Amniotic epithelial cell (primary cell): Measurements from ENCODE around the gene KRTAP5-5.
"Not testable (repeated sequence)": the region's sequence is repeated elsewhere in the genome, so short reads cannot be mapped to it uniquely, and the experiment has no call there.

Experiments used
- DNase-seq: peaks from one replicate; pipeline ENCODE4 v3.0.0-alpha.2; 2010; ENCODE audit warnings: low read depth

The KRTAP5-5 gene, protein sequence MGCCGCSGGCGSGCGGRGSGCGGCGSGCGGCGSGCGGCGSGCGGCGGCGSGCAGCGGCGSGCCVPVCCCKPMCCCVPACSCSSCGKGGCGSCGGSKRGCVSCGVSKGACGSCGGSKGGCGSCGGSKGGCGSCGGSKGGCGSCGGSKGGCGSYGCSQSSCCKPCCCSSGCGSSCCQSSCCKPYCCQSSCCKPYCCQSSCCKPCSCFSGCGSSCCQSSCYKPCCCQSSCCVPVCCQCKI

DNA sequence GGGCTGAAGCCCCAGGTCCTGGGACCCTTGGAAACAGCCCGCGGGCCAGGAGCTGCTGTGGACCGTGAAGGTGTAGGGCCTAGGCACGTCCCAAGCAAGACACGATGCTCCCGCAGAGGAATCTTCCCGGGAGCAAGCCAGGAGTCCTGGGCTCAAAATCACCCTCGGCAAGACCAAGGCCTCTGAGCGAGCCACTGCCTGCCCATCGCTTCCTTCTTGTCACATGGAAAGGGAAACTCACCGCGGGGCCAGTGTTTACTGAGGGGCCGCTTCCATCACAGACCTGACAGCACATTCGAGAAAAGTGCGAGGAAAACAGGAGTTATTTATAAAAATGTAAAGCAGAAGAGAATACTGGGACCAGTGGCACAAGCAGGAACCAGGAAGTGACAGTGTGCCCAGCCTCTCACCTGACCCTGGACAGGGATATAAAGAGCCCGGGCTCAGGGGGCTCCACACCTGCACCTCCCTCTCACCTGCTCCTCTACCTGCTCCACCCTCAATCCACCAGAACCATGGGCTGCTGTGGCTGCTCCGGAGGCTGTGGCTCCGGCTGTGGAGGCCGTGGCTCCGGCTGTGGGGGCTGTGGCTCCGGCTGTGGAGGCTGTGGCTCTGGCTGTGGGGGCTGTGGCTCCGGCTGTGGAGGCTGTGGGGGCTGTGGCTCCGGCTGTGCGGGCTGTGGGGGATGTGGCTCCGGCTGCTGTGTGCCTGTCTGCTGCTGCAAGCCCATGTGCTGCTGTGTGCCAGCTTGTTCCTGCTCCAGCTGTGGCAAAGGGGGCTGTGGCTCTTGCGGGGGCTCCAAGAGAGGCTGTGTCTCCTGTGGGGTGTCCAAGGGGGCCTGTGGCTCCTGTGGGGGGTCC, at the start of gene KRTAP5-5:
TSS of gene KRTAP5-5 (plus strand) at position 450 of the 860 bp plus-strand sequence. CDS start at position 516, 66 bp downstream.
- no peak for DNase-seq

DNA sequence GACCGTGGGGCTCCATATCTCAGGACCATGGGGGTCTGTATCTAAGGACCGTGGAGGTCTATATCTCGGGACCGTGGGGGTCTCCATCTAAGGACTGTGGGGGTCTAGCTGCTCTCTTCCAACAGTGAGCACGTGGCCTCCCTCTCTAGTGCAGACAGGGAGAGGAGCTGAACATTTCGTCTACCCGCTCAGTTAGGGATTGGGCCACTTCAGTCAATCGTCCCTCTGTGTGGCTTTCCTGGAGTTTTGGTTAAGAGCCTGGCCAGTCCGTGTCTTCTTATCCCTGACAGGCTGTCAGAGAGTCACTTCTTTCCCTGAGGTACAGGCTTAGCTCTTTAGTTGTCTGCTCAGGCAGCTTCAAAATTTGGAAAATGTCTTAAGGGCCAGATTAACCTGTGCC, 47.6 kb upstream of the KRTAP5-5 start:
- DNase-seq = no peak

DNA sequence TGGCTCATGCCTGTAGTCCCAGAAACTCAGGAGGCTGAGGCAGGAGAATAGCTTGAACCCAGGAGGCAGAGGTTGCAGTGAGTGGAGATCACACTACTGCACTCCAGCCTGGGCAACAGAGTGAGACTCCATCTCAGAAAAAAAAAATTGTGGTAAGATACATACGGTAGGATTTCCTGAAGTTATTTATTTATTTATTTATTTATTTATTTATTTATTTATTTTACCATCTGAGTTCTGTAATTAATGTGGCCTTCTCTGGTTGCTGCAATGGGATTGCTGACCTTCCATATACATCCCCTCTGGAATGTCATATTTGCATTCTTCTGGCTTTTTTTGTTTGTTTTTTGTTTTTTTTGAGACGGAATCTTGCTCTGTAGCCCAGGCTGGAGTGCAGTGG, 46.7 kb upstream of the KRTAP5-5 start:
- not testable (repeated sequence) for DNase-seq

DNA sequence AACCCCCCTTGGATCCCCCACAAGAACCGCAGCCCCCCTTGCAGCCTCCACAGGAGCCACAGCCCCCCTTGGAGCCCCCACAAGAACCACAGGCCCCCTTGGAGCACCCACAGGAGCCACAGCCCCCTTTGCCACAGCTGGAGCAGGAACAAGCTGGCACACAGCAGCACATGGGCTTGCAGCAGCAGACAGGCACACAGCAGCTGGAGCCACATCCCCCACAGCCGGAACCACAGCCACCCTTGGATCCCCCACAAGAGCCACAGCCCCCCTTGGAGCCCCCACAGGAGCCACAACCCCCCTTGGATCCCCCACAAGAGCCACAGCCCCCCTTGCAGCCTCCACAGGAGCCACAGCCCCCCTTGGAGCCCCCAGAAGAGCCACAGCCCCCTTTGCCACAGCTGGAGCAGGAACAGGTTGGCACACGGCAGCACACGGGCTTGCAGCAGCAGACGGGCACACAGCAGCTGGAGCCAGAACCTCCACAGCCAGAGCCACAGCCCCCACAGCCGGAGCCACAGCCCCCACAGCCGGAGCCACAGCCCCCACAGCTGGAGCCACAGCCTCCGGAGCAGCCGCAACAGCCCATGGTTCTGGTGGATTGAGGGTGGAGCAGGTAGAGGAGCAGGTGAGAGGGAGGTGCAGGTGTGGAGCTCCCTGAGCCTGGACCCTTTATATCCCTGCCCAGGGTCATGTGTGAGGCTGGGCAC, 44.8 kb upstream of the KRTAP5-5 start, which contains the start of gene KRTAP5-1:
TSS of gene KRTAP5-1 (minus strand) at position 623 of the 710 bp plus-strand sequence. CDS start at position 589, 34 bp downstream.
- DNase-seq = not testable (repeated sequence)

DNA sequence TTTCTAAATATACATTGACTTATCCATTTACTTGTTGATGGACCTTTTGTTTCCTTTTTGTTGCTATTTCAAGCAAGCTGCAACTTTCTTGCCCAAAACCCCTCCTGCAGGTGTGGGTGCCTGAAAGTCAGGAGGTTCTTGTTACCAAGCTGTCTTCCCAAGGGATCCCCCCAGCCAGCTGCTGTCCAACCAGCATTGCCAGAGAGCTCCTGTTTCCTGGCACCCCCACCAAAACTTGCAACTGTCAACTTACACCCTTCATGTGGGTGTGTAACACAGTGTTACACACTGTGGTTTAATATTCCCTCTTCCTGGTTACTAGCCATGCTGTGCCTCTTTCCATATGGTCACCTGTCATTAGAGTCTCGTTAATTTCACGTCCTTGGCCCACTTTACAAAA, 42.9 kb upstream of the KRTAP5-5 start:
- no peak for DNase-seq

DNA sequence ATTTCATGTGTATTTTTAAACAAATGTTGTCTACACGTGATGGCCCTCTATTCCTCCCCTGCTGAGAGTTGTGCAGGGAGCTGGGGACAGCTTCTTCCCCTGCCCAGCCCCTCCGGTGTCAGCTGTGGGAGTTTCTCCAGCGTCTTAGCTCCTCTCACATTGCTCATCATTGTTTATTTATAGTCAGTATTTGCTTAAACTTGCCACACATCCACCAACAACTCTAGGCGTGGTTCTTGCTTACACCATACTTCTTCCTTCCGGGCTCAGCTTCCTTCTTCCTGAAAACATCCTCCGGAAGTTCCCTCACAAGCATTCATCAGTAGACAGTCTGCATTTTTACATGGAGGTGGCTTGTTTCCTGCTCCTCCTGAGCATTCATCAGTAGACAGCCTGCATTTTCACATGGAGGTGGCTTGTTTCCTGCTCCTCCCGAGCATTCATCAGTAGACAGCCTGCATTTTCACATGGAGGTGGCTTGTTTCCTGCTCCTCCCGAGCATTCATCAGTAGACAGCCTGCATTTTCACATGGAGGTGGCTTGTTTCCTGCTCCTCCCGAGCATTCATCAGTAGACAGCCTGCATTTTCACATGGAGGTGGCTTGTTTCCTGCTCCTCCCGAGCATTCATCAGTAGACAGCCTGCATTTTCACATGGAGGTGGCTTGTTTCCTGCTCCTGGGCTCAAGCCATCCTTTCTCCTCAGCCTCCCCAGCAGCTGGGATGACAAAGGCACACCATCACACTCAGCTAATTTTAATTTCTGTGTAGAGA, 40.2 kb upstream of the KRTAP5-5 start:
- DNase-seq = peak; percentile 20

DNA sequence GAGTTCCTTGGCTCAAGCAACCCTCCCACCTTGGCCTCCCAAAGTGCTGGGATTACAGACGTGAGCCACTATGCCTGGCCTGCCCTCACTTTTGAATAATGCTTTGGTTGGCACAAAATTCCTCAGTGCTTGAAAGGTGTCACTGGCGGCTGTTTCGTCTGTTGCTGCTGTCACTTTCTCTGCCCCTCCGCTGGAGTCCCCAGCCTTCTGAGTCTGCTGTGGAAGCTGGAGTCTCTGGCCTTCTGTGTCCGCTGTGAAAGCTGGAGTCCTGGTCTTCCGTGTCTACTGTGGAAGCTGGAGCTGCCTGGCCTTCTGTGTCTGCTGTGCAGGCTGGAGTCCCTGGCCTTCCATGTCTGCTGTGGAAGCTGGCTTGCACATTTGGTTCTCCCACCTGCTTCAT, 39.6 kb upstream of the KRTAP5-5 start:
- no peak for DNase-seq

DNA sequence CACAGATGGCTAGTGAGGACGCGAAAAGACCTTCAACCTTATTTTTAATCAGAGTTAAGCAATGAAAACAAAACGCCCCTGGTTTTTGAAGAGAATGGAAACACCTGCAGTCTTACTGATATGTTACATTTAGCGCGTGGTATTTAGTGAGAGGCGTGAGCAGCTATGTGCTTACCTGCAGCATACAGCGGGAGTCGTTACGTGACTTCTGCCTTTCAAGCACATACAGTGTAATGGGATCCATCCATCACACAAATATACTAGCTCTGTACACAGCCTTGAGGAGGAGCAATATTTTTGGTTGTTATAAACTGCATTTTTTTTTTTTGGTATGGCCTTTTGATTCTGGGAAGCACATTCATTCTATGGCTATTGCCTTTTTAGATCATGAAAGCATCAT, 36.9 kb upstream of the KRTAP5-5 start:
- no peak for DNase-seq

DNA sequence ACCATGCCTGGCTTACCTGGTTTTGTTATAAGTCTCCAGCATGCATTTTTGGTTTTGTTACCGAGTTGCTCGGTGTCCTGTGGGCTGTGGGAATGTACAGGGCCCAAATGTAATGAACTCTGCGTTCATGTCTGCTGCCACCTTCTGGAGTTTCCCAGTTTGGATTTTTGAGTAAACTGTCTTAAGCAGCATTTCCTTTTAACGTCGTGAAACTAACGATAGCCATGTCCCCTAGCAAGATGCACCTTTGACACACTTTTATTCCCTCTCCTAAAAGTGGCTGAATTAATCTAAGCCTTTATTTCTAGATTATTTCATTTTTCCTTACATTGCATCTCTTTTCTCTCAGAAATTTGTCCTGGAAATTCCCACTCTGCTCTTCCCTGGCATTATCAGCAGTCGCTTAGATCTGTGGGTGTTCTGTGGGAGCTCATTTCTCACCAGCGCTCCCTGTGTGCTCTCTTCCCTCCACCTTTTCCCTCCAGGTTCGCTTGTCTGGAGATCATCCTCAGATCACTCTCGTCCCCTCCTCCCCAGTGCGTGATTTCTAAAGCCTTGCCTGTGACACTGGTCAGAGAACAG, 33.5 kb upstream of the KRTAP5-5 start:
- DNase-seq = not testable (repeated sequence)

DNA sequence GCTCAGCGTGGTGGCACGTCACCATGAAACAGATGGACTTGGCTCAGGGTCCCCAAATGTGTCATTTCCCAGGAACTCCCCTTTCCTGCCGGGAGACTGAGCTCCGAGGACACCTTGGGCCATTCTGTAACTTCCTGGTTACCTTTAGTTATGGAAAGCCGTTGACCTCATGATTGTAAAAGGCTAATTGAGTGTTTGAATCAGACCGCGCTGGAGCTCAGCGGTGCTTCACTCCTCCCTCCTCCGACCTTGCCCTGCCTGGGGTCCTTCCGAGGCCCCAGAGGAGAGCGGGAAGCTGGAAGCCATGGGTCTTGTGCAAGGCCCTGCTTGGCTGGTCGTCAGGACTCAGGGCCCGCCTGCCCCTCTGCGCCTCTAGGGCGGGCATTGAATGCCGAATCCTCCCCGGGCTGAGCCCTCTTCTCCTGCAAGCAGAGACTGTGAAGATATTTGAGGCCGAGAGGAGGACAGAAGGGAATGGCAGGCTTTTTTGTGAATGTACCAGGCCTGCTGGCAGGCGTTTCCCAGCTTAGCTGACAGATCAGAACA, 32.9 kb upstream of the KRTAP5-5 start:
- not testable (repeated sequence) for DNase-seq

DNA sequence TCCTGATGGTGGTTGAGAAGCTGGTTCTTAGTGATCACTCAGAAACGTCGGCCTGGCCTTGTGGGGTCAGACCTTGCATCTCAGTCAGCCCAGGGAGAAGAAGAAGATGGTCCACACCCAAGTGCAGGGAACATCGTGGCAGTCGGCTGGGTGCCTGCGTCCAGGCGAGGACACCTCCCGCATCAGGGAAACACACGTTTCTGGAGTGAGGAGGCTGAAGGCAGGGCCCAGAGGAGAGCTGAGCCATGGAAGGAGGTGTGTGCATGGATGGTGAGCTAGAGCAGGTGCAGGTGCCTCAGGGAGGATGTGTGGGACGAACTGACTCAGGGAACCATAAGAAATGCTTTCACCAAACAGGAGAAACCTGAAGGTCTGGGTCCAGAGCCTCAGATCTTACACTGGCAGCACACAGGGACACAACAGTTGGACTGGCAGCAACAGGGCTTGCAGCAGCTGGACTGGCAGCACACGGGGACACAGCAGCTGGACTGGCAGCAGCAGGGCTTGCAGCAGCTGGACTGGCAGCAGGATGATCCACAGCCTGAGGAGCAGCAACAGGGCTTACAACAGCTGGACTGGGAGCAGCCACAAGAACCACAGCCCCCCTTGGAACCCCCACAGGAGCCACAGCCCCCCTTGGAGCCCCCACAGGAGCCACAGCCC, 32.1 kb upstream of the KRTAP5-5 start:
- DNase-seq = no peak

DNA sequence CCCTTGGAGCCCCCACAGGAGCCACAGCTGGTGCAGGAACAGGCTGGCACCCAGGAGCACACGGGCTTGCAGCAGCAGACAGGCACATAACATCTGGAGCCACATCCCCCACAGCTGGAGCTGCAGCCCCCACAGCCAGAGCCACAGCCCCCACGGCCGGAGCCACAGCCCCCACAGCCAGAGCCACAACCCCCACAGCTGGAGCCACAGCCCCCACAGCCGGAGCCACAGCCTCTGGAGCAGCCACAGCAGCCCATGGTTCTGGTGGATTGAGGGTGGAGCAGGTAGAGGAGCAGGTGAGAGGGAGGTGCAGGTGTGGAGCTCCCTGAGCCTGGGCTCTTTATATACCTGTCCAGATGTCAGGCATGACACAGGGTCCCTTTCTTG, 31.6 kb upstream of the KRTAP5-5 start, which contains the start of gene KRTAP5-2:
TSS of gene KRTAP5-2 (minus strand) at position 301 of the 387 bp plus-strand sequence. CDS start at position 257, 44 bp downstream.
- no peak for DNase-seq

DNA sequence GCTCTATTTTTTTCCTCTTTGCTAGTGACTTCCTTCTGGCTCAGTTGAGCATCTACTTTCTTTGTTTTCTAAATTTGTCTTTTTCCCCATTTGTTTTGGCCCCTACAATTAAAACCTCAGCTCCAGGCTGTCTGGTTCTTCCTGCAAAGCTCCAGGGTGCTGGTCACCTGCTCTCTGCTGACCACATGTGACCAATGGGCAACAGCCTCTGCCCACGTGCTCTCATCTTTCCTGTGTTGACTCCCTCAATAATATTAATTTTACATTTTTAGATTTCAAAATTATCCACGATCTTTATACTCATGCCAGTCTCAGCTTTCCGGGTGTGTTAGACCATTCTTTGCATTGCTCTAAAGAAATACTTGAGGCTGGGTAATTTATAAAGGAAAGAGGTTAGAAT, 31.2 kb upstream of the KRTAP5-5 start:
- DNase-seq = not testable (repeated sequence)

DNA sequence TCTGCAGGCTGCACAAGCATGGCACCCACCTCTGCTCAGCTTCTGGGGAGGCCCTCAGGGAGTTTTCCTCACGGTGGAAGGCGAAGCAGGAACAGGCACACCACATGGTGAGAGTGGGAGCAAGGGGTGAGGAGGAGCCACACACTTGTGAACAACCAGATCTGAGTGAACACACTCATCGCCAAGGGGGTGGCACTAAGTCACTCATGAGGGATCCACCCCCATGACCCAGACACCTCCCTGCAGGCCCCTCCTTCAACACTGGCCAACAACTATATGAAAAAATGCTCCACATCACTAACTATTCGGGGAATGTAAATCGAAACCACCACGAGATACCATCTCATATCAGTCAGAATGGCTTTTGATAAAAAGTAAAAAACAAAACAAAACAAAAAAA, 30.8 kb upstream of the KRTAP5-5 start:
- DNase-seq = peak; percentile 32

DNA sequence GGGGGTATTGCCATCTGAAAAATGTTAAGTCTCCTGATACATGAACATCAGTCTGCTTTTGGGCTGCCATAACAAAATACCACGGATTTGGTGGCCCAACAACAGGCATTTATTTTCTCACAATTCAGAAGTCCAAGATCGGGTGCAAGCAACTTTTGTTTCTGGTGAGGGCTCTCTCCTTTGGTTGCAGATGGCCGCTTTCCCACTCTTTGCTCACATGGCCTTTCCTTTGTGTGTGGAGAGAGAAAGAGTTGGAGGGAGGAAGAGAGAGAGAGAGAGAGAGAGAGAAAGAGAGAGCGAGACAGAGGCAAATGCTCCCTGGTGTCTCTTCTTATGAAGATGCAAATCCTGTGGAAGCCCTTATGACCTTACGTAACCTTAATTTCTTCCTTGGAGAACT, 28.9 kb upstream of the KRTAP5-5 start:
- DNase-seq = no peak

DNA sequence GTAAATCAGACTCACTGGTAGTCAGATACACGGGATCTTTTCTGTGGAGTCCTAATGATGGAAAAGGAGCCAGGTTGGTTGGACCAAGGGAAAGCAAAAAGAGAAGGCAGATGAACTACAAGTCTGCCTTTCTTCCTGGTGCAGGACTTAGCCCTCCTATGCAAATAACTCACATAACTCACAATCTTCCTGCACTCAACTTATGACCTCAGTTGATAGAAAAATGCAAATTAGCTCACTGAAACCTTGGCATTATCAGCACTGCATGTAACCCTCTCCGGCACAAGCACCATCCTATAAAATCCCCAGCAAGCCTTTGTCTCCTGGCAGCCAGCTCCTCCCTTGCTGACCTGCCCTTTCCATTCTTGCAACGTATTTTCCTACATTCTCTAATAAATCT, 27.9 kb upstream of the KRTAP5-5 start:
- not testable (repeated sequence) for DNase-seq

DNA sequence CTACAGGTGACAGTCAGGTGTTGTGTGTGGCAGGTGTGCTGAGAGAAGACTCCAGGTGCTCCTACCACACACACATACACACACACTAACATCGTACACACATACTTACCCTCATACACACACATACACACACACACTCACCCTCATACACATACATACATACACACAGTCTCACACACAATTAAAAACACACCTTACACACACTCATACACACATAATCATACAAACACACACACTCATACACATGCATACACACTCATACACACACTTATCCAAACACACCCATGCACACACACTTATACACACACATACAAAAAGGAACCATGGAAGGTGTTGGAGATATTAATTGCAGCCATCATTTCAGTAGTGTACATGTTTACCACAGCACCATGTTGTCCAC, 25.9 kb upstream of the KRTAP5-5 start:
- DNase-seq = no peak

DNA sequence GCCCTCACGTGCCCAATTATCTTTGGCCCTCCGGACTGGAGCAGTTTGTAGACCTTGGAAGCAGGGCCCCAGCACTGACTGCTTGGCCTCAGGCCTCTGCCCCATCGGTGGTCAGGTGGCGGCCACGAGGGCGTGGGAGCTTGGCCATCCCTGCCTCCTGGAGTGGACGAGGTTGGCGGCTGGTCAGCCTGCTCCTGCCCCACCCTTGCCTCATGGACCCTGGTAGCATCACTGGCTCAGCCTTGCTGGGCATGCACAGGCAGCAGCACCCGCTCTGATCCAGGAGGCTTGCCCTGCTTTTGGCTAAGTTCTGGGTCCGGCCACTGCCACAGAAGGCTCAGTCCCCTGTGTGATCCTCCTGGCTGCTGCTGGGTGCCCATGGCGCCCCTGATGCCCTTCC, 25.4 kb upstream of the KRTAP5-5 start:
- DNase-seq = no peak

DNA sequence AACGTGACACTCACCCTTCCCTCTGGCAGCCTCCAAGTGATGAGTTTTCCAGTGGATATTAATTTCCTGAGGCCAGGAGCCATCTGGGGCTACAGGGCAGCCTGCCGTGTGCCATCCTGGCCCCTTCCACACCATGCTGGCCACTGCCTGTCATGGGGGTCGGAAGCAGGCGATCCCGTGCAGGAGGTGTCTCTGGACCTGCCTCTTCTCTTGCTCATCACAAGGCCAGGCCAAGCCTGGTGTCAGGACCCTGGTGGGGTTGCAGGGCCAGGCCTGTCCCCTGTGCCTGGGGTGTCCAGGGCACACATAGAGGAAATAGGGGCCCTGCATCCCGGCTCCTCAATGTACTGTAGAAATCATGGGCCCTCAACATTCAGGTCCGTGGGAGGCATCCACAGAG, 24.9 kb upstream of the KRTAP5-5 start:
- DNase-seq = no peak

DNA sequence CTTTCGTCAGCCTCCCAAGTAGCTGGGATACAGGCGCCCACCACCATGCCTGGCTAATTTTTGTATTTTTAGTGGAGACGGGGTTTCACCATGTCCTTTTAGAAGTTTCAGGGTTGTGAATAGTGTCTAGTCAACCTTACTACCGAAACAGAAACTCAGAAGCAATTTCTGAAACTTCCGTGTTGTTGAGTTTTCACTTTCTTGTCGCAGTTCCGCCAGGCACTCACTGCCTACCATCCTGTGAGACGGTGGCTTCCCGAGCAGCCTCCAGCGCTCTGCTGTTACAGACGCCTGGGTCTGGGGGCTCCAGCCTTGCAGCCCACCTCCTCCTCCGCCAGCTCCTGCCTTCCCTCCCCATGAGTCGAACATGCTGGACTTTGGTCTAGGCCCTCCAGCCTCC, 23.7 kb upstream of the KRTAP5-5 start:
- not testable (repeated sequence) for DNase-seq
